KBM-7 (cell line): ENCODE results near the gene CDK14.

ENCODE experiments used
- DNase-seq: peaks from one replicate; pipeline ENCODE4 v3.0.0-alpha.2; 2015
- in situ Hi-C: fragments of 300-500 bp; cut with MboI; formaldehyde crosslinking; loops from 2 replicates; pipeline ENCODE4 v1.14.3; 2020; ENCODE audit warnings: low sequenced_read_pairs, low pct_unique_long_range_greater_than_20kb, mixed read lengths

Gene CDK14

DNA sequence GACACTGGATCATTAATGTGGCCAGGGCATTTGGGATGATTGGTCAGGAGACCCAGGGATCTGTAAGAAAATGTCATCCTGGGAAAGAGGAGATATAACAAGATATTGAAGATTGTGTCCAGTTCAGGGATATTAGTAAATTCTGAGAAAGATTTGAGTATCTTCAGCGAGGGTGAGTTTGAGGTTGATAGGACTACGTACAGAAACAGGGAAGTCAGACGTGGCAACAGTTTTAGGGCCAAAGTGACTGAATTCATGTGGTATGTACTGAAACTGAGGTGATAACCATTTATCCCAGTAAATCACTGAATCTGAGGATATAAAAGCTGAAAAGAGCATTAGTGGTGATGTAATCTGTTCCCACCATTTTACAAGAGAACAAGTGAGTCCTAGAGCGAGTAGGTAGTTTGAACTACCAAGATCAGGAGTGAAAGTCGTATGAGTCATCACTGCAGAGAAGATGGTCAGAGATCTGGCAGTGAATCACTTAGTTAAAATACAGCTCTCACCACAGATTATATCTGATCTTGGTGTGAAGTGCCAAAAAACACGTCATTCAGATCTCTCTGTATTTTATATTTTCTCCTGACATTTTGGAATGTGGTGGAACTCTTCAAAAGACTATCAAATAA lies 220.5 kb downstream of the CDK14 start:
- DNase-seq: peak; percentile 1

DNA sequence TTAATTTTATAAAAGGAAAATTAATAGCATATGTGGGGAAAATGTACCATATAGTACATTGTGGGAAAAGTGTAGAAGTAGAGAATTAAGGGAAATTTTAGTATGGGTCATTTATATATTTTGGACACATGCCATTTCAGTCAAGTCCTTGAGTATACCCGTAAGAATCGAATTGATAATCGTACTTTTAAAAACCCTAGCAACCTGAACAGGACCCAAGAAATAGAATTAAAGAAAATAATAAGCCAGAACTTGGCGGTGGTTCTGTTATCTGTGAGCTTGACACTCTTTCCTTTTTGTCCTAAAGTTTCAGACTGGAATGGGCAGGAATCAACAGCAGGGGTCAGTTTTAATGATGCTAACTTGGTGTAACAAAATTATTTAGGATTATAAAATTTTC lies 221.0 kb downstream of the CDK14 start:
- in situ Hi-C loops: no loop called here
- no peak for DNase-seq

More for the DNA sequence above, 220.5 kb downstream of the CDK14 start:
- in situ Hi-C loops: no loop called here

DNA sequence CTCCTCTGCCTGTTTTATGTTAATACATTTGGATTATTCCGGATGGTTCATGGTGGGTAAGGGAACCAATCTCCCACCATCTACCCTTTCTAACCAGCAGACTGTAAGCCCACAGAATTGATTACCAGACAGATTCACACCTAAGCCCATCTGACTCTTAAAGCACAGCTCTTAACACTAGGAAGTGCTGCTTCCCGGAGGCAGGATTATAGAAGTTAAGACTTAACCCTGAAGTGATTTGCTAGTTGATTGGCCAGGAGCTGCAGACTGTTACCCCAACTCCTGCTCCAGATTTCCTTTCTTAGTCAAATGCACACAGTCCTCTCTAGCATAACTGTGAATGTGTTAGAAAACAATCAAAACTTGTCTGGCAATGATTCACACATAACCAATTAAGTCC lies 221.7 kb downstream of the CDK14 start:
- DNase-seq: no peak

DNA sequence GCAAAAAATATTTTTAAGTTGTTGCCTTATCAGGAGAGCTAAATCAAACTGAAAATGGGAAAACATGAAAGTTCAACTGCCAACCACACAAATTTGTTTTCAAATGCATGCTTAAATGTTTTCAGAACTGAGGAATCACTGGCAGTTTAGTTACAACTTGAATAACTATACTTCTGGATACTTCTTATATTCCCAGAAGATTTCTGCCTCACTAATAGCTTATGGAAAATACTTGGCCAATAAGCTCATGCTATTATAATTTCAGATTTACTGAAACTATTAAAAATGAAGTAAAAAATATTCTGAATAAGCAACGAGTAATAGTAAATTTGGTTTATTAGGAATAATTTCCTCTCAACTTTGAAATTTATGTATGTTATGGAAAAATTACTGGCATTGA lies 222.2 kb downstream of the CDK14 start:
- in situ Hi-C loops: no loop called here
- no peak for DNase-seq

More for the DNA sequence above, 221.7 kb downstream of the CDK14 start:
- in situ Hi-C loops: no loop called here

DNA sequence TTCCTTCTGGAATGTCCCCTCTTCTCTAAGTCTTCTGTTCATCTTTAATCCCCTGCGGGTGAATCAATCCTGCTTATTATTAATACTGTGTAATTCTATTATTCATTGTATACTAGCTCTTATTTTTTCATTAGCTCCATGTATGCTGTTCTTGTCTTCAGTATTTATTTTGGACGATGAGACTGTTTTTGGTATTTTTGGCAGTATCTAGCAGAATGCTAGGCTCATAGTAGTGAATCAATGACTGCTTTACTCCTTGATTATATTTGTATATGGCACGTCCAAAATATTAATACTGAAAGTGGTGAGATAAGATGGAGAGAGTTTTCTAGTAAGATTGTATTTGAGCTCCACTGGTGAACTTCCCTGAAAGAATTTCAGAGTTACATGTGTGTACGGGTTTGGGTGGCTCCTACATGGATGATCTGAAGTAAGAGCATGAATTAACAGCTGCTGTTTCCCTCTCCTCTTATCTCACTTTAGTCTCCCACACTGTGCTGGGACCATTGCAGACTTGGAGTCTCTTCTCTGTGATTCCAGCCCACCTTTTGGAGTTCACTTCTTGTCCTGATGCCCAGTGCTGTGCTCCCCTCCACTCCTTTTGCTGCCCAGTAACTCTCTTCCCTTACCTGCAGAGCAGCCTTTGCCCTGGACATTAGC lies 226.0 kb downstream of the CDK14 start:
- in situ Hi-C loops: no loop called here
- DNase-seq: no peak

DNA sequence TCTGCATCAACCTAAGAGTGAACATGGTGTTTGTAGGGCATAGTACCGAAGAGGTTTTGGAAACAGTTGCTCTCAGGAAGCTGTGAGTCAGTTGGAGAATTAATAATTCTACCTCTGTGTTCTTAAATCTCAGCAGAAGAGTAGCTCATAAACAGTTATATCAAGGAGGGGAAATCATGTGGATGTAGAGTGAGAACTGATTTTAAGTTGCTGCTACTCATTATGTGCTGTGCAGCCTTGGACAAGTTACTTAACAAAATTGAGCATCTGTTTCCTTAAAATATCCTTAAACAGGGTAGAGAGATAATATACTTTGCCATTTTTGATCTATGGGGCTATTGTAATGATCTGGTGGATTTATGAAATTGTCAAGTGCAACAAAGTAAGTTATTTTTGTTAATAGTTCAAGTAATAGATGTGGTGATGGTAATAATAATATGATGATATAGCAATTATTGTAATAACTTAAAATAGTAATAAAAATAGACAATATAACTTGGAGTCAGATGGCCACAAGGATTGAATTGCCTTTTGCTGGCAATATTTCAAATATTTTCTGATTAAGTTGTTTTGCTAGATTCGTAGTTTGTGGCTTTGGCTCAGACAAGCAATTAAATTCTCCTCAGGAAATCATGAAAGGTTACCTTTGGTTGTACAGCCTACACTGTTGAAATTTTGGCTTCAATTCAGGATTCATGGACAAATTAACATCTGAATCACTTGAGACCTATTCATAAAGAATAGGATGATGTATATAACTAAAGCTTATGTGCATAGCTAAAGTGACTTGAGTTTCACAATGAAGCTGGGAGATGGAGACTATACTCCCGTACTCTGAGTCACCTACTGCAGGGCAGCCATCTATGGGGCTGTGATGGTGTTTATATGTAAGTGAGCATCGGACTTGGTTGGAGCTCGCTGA lies 228.5 kb downstream of the CDK14 start:
- DNase-seq: no peak
- in situ Hi-C loops: no loop called here

DNA sequence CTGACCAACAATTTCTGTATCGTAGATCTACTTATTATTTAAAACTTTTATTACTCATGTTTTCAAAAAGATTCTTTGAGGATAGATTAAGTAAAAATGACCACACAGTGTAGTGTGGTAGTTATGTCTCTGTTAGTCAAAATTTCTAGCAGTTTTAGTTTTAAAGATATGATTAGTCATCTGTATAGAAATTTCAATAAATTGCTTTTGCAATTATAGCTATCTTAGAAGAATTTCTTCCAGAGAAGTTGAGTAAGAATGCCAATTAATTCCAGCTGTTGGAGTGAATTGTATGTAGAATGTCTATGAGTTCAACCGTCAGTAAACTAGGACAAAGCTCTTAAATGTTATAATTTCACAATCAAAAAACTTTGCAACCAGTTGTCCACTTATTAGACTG lies 229.7 kb downstream of the CDK14 start:
- DNase-seq: no peak
- in situ Hi-C loops: no loop called here

DNA sequence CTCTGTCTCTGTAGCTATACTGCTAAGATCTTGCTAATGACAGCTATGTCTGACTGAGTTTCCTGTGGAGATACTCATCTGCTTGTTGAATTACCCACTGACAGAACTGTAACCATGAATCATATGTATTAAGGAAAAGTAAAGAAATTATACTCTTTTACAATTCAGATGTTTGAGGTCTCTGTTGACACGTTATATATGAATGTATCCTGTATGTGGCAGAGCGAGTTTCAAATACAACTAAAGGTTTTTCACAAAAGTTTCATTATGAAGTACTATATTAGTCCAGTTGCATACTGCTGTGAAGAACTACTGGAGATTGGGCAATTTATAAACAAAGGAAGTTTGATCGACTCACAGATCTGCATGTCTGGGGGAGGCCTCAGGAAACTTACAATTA lies 232.5 kb downstream of the CDK14 start:
- DNase-seq: no peak
- in situ Hi-C loops: no loop called here

DNA sequence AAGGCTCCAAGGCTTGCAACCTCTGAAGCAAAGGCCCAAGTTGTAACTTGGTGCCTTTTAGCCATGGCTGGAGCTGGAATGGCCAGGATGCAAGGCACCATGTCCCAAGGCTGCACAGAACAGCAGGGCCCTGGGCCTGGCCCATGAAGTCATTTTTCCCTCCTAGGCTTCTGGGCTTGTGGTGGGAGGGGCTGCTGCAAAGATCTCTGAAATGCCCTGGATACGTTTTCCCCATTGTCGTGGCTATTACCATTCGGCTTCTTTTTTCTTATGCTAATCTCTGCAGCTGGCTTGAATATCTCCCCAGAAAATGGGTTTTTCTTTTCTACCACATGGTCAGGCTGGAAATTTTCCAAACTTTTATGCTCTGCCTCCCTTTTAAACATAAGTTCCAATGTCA lies 234.2 kb downstream of the CDK14 start:
- in situ Hi-C loops: no loop called here
- DNase-seq: no peak

DNA sequence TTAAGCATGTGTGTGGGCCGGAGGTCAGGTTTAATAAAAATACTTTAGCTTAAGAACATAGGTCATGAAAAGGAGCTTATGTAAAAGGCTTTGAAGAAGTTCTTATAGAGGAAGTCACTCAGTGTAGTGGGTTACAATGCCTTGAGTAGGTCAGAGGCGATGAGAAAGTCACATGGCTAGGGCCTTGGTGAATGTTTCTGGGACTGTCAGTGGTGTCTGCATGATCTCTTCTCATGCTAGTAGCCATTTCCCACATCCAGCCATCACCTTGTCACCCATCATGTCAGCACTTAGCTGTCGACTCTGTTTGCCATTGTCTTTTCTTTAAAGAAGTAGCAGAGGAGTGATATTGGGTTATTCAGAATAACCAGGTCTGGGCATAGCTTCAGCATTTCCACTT lies 236.6 kb downstream of the CDK14 start:
- in situ Hi-C loops: no loop called here
- no peak for DNase-seq

DNA sequence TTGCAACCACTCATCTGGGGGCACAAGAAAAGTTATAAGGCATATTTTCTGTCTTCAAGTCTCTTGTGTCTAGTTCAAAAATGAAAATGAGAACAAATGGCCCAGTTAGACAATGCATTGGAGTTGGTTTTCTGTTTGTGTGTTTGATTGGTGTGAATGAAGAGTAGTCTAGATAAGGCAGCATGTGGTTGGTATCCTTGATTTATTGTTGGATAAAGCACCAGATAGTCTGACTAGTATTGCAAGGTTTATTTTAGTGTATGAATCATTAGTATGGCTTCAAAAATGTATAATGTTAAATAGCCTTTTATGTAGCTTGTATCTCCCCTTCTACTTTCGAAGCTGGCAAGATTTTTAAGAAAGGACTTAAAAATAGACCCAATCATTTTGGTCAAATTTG lies 237.3 kb downstream of the CDK14 start:
- in situ Hi-C loops: no loop called here
- DNase-seq: no peak

DNA sequence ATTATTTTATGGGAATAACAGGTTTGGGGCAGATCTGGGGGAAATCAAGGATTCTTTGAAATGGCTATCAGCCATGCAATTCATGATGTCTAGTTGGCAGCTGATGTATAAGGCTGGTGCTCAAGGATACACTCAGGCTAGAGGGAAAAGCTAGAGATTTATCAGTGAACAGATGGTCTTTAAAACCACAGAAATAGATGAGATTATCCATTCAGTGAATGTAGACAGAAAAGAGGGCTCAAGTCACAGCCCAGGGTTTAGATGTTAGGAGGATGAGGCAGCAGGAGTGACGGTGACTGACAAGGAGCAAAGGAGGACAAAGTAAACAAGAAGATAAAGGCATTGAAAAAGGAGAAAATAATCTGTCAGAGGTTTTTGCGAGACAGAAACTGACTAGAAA lies 238.7 kb downstream of the CDK14 start:
- no peak for DNase-seq
- in situ Hi-C loops: no loop called here

DNA sequence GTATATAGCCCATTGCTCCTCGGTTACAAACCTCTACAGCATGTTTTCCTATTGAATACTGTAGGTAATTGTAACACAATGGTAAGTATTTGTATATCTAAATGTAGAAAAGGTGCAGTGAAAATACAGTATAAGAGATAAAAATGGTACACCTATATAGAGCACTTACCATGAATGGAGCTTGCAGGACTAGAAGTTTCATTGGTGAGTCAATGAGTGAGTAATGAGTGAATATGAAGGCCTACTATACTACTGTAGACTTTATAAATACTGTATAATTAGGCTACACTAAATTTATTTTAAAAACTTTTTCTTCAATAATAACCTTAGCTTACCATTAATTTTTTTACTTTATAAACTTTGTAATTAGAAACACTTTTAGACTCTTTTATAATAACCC lies 239.7 kb downstream of the CDK14 start:
- DNase-seq: no peak

DNA sequence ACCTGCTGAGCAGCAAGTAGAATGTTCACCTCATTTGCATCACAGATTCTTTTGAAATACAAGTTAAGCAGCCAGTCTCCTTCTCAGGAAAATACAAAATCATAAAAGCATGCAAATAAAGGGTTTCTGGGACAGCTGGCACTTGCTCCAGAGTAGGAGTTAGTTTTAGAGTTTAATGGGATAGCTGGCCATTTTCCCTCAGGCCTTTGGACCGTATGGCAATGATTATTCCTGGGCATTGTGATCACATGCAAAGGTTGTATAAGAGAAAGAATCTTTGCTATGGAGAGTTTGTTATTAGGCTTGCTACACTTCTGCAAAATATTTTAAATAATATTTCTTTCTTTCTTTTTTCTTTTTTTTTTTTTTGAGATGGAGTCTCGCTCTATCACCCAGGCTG lies 240.8 kb downstream of the CDK14 start:
- in situ Hi-C loops: no loop called here
- no peak for DNase-seq

More for the DNA sequence above, 239.7 kb downstream of the CDK14 start:
- in situ Hi-C loops: no loop called here

DNA sequence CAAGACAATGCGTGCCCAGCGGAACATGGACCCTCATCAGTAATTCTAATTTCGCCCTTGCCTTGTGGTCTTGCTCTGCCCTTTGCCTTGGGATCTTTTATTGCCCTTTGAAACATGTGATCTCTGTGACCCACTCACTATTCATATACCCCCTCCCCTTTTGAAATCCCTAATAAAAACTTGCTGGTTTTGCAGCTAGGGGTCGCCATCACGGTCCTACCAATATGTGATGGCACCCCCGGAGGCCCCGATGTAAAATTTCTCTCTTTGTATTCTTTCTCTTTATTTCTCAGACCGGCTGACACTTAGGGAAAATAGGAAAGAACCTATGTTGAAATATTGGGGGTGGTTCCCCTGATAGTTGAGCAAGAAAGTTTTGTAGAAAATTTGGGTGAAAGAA lies 242.7 kb downstream of the CDK14 start:
- in situ Hi-C loops: no loop called here
- no peak for DNase-seq

DNA sequence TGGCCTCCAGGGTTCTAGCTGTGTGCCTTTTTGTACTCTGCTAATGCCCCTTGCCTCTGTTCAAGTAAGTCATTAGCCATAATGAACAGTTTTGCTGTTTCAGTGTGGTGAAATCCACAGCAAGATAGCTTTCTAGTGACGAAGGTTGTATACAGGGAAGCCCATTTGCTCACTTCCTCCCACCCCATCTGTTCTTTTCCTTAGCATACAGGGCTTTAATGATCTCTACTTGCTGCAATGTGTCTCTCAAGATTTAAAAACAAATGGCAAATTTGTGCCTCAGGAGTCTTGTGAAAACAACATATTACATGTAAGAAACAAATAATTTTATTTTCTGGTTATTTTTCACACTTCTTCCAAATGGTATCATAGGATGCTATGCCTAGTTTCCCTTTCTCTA lies 243.2 kb downstream of the CDK14 start:
- in situ Hi-C loops: no loop called here
- no peak for DNase-seq

DNA sequence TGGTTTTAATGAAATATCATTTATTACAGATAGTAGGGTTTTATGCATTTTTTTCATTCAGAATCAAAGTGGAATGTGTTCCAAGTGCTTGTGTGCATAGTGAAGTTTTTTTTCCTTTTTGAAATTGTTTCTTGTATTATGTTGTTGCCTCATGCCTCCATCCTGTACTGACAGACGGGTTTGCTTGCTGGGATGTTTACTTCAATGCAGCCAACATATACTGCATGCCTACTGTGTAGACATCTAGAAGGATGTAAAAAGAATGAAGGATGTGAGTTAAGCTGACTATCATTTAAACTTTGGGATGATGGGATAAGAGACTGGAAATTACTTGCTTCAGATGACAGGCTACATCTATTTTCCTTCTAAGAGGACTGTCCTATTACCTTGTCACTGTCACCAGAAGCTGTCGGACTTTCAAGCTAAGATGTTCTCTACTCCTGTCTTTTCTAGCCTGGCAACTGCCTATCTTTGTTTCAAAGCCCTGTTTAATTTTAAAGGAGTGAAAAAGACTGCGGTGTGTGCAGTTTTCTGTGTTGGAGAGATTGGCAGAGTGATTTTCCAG lies 243.7 kb downstream of the CDK14 start:
- DNase-seq: no peak
- in situ Hi-C loops: no loop called here

DNA sequence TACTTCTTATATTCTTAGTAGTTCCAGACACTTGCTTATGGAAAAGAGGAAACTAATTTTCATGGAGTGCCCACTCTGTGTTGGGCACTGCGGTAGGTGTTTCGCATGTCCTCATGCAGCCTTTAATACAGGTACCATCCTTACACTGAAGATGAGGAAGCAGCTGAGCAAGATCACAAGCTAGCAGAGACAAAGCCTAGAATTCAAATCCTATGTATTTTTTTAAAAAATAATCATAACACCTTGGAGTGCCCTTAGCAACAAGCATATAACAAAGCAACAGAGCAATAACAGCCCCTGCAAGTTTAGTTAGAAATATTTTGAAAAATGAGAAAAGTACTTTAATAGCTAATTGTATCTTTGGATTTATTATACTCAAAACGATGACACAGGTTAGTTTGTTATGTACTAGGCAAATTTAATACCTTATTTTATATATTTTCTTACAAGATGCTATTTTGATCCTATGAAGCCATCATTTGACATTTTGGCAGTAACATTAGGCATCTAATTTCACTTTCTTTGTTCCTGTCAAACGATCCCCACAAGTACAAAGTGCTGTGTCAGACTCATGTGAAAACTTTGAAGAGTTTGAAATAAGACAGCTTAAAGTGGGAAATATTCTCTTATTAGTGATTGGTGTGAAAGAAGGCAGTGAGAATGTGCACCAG lies 245.8 kb downstream of the CDK14 start:
- DNase-seq: no peak
- in situ Hi-C loops: no loop called here

DNA sequence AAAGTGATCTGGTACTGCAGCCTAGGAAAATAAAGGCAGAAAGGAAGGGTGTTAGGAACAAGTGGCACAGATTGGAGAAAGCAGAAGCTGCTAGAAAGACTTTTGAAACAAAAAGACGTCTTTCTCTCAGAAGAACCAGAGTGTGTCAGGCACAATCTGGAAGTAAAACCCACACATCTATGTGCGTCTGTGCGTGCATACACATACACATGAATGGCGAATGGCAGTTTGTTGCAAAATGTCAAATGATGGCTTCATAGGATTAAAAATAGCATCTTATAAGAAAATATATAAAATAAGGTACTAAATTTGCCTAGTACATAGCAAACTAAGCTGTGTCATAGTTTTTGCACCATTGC lies 246.3 kb downstream of the CDK14 start:
- DNase-seq: no peak
- in situ Hi-C loops: no loop called here
